ENCODE results near the gene VPS37B.

- TF ChIP-seq GATA2 (IDR thresholded peaks at IDR 0.05; ENCODE audit: low read depth, low read length) (no peak), GATA3 (IDR thresholded peaks at IDR 0.05; ENCODE audit: low read depth, low read length) (no peak)
These were observed 39.4 kb upstream of the VPS37B start for GRCh38 chr12:122935318-122935717.
